GM12873 (cell line): ENCODE results near the gene KIRREL1.

Experiments used
- TF ChIP-seq, protein P1 (sequence below): IDR thresholded peaks from 2 replicates; pipeline ENCODE4 v1.5.1; 2012; ENCODE audit warnings: low read depth, mild to moderate bottlenecking, moderate library complexity, low read length, control low read depth; ENCODE audit not compliant: insufficient read depth; ENCODE audit errors: missing control alignments

The KIRREL1 gene

DNA sequence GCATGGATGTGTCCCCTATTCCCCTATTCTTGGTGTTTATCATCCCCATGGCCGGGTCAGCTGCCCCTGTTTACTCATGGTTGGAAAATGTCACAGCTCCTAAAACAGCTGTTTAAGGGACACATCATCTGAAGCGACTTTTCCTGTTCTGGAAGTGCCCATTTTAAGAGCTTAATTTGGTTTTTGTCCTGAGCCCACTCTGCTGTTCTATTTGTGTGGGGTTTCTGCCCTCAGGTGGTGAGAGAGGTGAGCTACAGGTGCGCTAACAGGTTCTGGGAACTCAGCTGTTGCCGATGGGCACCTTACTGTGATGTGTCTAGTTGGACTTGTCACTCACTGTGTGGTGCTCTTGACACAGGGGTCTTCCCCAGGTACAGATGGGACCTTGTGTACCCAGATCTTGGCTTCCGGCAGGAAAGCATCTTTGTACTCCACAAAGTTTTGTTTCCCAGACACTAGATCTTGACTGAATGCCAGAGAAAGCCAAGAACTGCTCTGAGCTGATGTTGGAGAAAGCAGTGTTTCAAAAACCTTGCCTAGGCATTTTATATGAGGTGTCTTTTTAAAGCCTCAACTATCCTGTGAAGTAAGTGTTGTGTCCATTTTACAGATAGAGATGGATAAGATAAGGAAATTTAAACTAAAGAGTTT lies 128.3 kb downstream of the KIRREL1 start:
- TF ChIP-seq, protein P1, sequence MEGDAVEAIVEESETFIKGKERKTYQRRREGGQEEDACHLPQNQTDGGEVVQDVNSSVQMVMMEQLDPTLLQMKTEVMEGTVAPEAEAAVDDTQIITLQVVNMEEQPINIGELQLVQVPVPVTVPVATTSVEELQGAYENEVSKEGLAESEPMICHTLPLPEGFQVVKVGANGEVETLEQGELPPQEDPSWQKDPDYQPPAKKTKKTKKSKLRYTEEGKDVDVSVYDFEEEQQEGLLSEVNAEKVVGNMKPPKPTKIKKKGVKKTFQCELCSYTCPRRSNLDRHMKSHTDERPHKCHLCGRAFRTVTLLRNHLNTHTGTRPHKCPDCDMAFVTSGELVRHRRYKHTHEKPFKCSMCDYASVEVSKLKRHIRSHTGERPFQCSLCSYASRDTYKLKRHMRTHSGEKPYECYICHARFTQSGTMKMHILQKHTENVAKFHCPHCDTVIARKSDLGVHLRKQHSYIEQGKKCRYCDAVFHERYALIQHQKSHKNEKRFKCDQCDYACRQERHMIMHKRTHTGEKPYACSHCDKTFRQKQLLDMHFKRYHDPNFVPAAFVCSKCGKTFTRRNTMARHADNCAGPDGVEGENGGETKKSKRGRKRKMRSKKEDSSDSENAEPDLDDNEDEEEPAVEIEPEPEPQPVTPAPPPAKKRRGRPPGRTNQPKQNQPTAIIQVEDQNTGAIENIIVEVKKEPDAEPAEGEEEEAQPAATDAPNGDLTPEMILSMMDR, result peak; percentile 80

DNA sequence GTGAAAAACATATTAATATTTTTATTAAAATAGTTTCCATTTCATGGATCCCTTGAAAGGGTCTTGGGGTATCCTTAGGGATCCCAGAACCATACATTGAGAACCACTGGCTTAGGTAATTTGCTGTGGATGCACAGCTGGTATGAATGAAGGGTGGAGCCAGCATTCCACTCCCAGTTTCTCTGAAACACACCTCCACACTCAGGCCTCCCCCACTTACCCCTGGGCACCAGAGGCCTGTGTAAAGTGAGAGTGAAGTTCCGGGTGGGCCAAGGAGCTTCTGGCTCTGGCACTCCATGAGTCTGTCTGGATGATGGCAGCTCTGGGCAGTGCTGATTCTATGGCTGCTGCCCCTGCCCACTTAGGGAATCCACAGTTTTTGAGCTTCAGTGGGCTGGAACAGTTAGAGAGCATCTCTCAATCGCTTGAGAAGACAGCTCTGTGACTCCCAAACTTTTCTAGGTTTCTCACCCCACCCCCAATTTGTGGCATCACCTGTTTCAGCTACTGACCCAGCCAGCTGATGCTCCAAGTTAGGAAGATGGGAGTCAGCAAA lies 129.5 kb downstream of the KIRREL1 start:
- TF ChIP-seq, protein P1, result no peak

DNA sequence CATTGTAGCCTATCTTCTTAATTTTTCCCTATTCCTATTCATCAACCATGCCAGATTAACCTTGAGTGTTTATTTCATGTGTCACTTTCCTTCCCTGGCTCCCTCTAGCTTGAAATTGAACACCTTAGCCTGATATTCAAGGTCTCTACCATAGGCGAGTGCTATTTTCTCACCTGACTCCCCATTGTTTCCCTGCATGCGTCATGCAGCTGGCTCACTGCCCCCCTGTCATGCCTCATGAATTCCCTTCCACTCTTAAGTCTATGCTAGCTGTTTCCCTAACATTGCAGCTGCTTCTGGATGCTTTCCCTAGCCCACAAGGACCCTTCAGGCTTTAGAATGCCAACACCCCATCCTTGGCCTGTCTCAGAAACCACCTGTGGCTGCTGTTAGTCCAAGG lies 130.6 kb downstream of the KIRREL1 start:
- TF ChIP-seq, protein P1, result no peak

DNA sequence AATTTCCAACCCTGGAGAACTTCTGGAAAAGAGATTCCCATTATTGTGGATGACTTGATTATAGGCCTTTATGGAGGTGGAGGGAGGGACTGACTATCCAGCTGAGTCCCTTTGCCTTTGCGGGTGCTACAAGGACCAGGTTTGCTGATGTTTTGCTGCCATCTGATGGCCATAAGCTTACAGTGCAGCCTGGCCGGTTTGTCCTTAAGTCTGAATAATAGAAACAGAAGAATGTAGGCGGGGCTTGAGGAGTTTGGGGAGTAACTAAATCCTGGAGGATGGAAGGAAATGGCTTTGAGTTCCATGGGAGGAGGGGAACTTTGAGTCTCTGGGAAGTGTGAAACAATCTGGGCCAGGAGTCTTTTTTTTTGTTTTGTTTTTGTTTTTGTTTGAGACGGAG lies 131.6 kb downstream of the KIRREL1 start:
- TF ChIP-seq, protein P1, result peak; percentile 89

DNA sequence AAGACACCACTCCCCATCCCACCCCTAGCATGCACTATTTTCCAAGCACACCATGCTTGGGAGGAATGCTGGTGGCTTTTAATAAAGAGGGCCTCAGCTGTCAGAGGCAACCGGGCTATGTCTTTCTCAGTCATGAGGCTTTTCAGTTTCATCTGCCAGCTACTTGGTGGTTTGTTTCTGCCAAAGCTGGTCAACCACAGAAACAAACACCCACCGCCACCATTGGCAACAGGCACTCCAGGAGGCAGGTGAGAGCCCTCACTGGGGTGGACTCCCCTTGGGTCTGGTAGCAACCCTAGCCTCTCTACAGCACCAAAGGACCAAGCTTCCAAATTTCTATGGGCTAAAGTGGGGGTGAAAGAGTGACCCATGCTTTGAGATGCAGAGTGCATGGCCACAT lies 133.0 kb downstream of the KIRREL1 start:
- TF ChIP-seq, protein P1, result no peak

DNA sequence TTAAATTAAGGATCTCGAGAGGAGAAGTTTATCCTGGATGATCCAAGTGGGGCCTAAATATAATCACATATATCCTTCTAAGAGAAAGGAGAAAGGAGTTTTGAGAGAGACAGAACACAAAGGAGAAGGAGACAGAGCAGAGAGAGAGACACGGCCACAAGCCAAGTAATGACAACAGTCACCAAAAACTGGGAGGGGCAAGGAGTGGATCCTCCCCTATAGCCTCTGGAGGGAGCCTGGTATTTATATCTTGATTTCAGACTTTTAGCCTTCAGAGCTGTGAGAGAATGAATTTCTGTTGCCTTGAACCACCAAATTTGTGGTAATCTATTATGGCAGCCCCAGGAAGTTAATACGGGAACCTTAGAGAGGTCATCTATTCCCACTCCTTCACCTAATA lies 137.8 kb downstream of the KIRREL1 start:
- TF ChIP-seq, protein P1, result no peak

DNA sequence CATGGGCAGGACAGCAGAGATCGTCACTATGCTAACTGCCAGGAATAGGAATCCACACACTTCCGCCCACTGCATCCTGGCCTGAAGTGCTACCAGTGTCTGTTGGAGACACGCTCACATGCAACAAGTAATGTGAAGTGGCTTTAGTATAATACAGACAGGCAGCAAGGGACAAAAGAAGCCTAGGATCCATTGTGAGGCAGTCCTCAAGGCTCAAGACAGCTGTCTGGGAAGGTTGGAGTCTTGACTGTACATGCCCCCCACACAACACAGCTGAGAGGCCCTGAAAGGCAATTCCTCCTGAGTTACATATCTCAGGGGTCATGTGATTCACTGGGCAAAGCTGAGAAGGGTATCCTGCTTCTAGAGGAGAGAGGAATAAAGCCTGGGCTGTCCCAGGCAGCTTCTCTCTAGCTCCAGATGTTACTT lies 147.3 kb downstream of the KIRREL1 start:
- TF ChIP-seq, protein P1, result no peak
